ENCODE measurements around the gene CACFD1. TPM values are rescaled to one million over a fixed set of nuclear protein-coding genes. Genes with fewer than 3 reads are reported as not detected.

CACFD1 gene
- total and polyA plus RNA-seq, 2 experiments from 2014 or later: 61.7 to 64.0 TPM

DNA sequence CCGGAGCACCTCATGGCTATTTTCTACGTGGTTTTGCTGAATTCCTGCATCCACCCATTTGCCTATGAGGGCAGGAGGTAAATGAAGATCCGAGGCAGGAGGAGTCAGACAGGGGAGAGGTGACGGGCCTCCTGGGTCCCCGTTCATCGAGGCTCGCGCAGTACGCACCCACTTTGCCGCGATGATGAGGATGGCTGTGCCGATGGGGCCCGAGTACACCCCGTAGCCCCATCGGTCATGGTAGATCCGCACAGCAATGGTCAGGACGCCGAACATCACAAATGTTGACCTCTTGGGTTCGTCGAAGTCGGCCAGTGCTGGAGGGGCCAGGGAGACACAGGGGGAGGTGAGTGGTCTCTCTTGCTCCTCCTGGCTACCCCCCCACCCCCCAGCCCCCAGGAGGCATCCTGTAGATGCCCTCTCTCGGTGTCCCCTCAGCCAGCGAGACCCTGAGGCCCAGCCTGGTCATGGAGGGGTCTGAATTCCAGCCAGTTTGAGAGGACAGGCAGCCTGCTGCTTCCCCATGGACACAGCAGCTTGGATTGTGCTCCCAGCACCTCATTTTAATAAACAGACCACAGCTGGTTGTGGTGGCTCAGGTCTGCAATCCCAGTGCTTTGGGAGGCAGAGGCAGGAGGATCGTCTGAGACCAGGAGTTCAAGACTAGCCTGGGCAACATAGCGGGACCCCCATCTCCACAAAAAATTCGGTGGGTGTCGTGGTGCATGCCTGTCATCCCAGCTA lies 59.1 kb downstream of the CACFD1 start:
- Histone ChIP-seq H3K4me1 (ENCODE audit: low read depth) (peaks cover 8% of the 10 kb centered on the region), H3K9me3 (ENCODE audit: low read depth) (no peaks in the 10 kb centered on the region), H3K27ac (no peak overlapping the region), H3K4me3 (no peak overlapping the region), H3K36me3 (no peaks in the 10 kb centered on the region), H3K27me3 (no peaks in the 10 kb centered on the region)
- no peak for DNase-seq (ENCODE audit: low read depth in 1 of 2, low spot score in 1 of 2)
- TF ChIP-seq, protein P1, sequence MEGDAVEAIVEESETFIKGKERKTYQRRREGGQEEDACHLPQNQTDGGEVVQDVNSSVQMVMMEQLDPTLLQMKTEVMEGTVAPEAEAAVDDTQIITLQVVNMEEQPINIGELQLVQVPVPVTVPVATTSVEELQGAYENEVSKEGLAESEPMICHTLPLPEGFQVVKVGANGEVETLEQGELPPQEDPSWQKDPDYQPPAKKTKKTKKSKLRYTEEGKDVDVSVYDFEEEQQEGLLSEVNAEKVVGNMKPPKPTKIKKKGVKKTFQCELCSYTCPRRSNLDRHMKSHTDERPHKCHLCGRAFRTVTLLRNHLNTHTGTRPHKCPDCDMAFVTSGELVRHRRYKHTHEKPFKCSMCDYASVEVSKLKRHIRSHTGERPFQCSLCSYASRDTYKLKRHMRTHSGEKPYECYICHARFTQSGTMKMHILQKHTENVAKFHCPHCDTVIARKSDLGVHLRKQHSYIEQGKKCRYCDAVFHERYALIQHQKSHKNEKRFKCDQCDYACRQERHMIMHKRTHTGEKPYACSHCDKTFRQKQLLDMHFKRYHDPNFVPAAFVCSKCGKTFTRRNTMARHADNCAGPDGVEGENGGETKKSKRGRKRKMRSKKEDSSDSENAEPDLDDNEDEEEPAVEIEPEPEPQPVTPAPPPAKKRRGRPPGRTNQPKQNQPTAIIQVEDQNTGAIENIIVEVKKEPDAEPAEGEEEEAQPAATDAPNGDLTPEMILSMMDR (IDR thresholded peaks at IDR 0.05; ENCODE audit: low read depth, low read length): no peak

DNA sequence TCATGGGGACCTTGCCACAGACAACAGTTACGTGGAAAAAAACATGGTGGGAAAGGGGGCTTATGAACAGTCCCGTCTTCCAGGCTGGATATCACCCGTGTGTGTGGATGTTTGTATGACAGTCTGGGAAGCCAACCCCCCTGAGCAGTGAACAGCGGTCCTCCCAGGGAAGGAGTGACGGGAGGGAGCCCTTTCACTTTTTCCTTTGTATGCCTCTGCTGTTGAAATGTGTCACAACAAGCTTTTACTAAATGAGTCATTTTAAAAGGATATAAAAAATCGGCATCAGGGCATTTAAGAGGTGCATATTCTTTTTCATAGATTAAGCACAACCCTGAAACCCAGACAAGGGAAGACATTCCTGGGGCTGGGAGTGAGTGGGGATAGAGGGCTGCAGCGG lies 59.9 kb downstream of the CACFD1 start:
- peaks cover 9% of the 10 kb centered on the region for H3K4me1 ChIP-seq (ENCODE audit: low read depth)
- H3K9me3 ChIP-seq (ENCODE audit: low read depth): no peaks in the 10 kb centered on the region
- H3K36me3 ChIP-seq: no peaks in the 10 kb centered on the region
- no peak overlapping the region for H3K27ac ChIP-seq
- H3K27me3 ChIP-seq: no peaks in the 10 kb centered on the region
- peak in 1 of 2 donors; percentile 18 for DNase-seq (ENCODE audit: low read depth in 1 of 2, low spot score in 1 of 2)
- no peak overlapping the region for H3K4me3 ChIP-seq
- TF ChIP-seq, protein P1 (IDR thresholded peaks at IDR 0.05; ENCODE audit: low read depth, low read length): no peak

DNA sequence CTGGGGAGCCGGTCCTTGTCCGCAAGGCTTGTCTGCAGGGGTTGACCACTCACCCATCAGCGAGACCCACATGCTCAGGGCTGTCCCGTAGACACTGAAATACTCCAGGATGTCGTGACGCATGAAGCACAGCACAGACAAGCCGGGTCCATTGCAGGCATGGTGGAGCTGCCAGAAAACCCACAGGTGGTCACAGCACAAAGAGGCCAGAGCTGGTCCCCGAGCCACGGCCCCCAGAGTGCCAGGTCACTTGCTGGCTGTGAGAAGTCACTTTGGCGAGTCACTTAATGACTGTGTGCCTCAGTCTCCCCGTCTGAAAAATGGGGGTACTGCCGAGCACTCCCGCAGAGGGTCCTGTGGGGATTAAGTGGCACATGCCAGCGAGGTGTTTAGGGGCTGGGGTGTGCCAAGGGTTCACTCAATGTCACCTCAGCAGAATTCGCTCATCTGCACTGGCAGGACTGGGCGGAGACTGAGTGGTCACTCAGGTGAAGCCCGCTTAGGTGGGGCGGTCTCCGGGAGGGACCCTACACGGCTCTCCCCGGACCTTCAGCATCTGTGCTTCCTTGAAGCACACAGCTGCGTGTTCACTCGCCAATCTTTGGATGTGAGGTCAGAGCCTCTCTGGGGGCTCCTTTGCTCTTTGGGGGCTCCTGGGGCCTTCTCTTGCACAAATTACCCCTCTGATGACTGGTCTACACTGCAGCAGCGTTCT lies 60.5 kb downstream of the CACFD1 start:
- Histone ChIP-seq H3K9me3 (ENCODE audit: low read depth) (no peaks in the 10 kb centered on the region), H3K27me3 (no peaks in the 10 kb centered on the region), H3K36me3 (no peaks in the 10 kb centered on the region), H3K27ac (no peak overlapping the region), H3K4me3 (no peak overlapping the region), H3K4me1 (ENCODE audit: low read depth) (peaks cover 9% of the 10 kb centered on the region)
- TF ChIP-seq, protein P1 (IDR thresholded peaks at IDR 0.05; ENCODE audit: low read depth, low read length): no peak
- no peak for DNase-seq (ENCODE audit: low read depth in 1 of 2, low spot score in 1 of 2)

Other genes starting within 250 kb of the CACFD1 start
- gene ABO, start 184.8 kb upstream of the CACFD1 start, total RNA-seq: 0.04 and 0.30 TPM in 2 replicates
- 0.12 TPM in 1 of 2 replicates, not detected in the other for gene ABO, start 184.8 kb upstream of the CACFD1 start, polyA plus RNA-seq
- gene SURF6, start 123.8 kb upstream of the CACFD1 start, total RNA-seq: 31.8 and 33.6 TPM in 2 replicates
- 25.7 and 26.9 TPM in 2 replicates for gene SURF6, start 123.8 kb upstream of the CACFD1 start, polyA plus RNA-seq
- 101 and 125 TPM in 2 replicates for gene MED22, start 111.8 kb upstream of the CACFD1 start, total RNA-seq
- gene MED22, start 111.8 kb upstream of the CACFD1 start, polyA plus RNA-seq: 60.6 and 74.9 TPM in 2 replicates
- 2,223 and 2,233 TPM in 2 replicates for gene RPL7A, start 111.8 kb upstream of the CACFD1 start, total RNA-seq
- 404 and 480 TPM in 2 replicates for gene RPL7A, start 111.8 kb upstream of the CACFD1 start, polyA plus RNA-seq
- 32.9 and 38.6 TPM in 2 replicates for gene SURF1, start 103.5 kb upstream of the CACFD1 start, total RNA-seq
- 88.2 and 88.3 TPM in 2 replicates for gene SURF1, start 103.5 kb upstream of the CACFD1 start, polyA plus RNA-seq
- 38.2 and 49.9 TPM in 2 replicates for gene SURF2, start 103.4 kb upstream of the CACFD1 start, total RNA-seq
- gene SURF2, start 103.4 kb upstream of the CACFD1 start, polyA plus RNA-seq: 35.1 and 38.3 TPM in 2 replicates
- 121 and 191 TPM in 2 replicates for gene SURF4, start 83.9 kb upstream of the CACFD1 start, total RNA-seq
- 129 and 200 TPM in 2 replicates for gene SURF4, start 83.9 kb upstream of the CACFD1 start, polyA plus RNA-seq
- 2.0 and 2.2 TPM in 2 replicates for gene STKLD1, start 83.6 kb upstream of the CACFD1 start, total RNA-seq
- 5.1 and 7.3 TPM in 2 replicates for gene STKLD1, start 83.6 kb upstream of the CACFD1 start, polyA plus RNA-seq
- 35.7 and 50.2 TPM in 2 replicates for gene REXO4, start 42.0 kb upstream of the CACFD1 start, total RNA-seq
- gene REXO4, start 42.0 kb upstream of the CACFD1 start, polyA plus RNA-seq: 27.1 and 30.1 TPM in 2 replicates
- 12.2 and 16.9 TPM in 2 replicates for gene ADAMTS13, start 37.6 kb upstream of the CACFD1 start, total RNA-seq
- gene ADAMTS13, start 37.6 kb upstream of the CACFD1 start, polyA plus RNA-seq: 10.1 and 11.2 TPM in 2 replicates
- gene SLC2A6, start 19.1 kb downstream of the CACFD1 start, total RNA-seq: 2.4 and 8.6 TPM in 2 replicates
- 3.9 and 8.6 TPM in 2 replicates for gene SLC2A6, start 19.1 kb downstream of the CACFD1 start, polyA plus RNA-seq
- not detected in 2 replicates for gene MYMK, start 65.0 kb downstream of the CACFD1 start, total RNA-seq
- gene MYMK, start 65.0 kb downstream of the CACFD1 start, polyA plus RNA-seq: not detected in 2 replicates
- 27.2 and 38.3 TPM in 2 replicates for gene ADAMTSL2, start 74.7 kb downstream of the CACFD1 start, total RNA-seq
- 13.6 and 18.4 TPM in 2 replicates for gene ADAMTSL2, start 74.7 kb downstream of the CACFD1 start, polyA plus RNA-seq
- 4.6 and 5.6 TPM in 2 replicates for gene FAM163B, start 149.4 kb downstream of the CACFD1 start, total RNA-seq
- 0.20 TPM in 1 of 2 replicates, not detected in the other for gene FAM163B, start 149.4 kb downstream of the CACFD1 start, polyA plus RNA-seq
- gene DBH, start 176.4 kb downstream of the CACFD1 start, total RNA-seq: not detected in 2 replicates
- gene DBH, start 176.4 kb downstream of the CACFD1 start, polyA plus RNA-seq: 0.04 and 0.07 TPM in 2 replicates

All from cardiac muscle cell (in vitro differentiated cells and primary cell).